Stimulated activated CD8-positive, alpha-beta memory T cell treated with anti-CD3 and anti-CD28 coated beads, Interleukin-7, amount 100 ng/mL, for 48 hours (primary cell): Measurements from ENCODE around the gene RPH3AL.
"Not testable (repeated sequence)": the region's sequence is repeated elsewhere in the genome, so short reads cannot be mapped to it uniquely, and the experiment has no call there.

Experiments
- DNase-seq, 2 donors: peaks; one replicate each; pipeline ENCODE4 v3.0.0-alpha.2; 2020; ENCODE audit warnings: low read depth in 1 of 2; ENCODE audit errors: extremely low read depth in 1 of 2

The RPH3AL gene

GRCh38 chr17:379531-380465 lies 27.2 kb upstream of the RPH3AL start:
- DNase-seq = no peak

DNA sequence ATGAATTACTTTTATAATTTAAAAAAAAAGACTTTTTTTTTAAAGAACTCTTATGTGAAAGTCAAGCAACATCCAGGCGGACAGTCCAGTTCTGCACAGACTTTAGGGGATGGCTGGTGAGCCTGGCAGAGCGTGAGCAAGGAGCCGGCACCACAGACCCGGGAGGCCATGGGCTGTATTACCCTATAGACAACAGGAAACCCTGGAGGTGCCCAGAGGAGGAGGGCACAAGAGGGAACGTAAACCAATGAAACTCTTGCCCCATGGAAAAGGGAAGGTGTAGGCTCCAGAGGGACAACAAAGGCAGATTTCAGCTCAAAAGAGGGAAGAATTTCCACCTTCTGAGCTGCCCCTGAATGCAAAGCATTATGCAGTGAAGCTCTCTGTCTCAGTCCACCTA lies 25.5 kb upstream of the RPH3AL start:
- no peak for DNase-seq

- DNase-seq = no peak
These were observed 24.6 kb upstream of the RPH3AL start for GRCh38 chr17:376936-377863.

- no peak for DNase-seq
These were observed 21.1 kb upstream of the RPH3AL start for GRCh38 chr17:373613-374230.

GRCh38 chr17:372157-373152 lies 19.8 kb upstream of the RPH3AL start:
- no peak for DNase-seq

- DNase-seq = no peak
These were observed 19.0 kb upstream of the RPH3AL start for GRCh38 chr17:371583-371982.

DNA sequence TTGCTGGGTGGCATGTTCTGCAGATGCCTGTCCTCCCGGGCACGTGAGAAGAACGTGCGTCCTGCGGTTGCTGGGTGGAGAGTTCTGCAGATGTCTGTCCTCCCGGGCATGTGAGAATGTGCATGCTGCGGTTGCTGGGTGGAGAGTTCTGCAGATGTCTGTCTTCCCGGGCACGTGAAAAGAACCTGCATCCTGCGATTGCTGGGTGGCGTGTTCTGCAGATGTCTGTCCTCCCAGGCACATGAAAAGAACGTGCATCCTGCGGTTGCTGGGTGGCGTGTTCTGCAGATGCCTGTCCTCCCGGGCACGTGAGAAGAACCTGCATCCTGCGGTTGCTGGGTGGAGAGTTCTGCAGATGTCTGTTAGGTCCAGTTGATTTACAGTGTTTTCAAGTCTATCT lies 15.0 kb upstream of the RPH3AL start:
- not testable (repeated sequence) for DNase-seq

DNA sequence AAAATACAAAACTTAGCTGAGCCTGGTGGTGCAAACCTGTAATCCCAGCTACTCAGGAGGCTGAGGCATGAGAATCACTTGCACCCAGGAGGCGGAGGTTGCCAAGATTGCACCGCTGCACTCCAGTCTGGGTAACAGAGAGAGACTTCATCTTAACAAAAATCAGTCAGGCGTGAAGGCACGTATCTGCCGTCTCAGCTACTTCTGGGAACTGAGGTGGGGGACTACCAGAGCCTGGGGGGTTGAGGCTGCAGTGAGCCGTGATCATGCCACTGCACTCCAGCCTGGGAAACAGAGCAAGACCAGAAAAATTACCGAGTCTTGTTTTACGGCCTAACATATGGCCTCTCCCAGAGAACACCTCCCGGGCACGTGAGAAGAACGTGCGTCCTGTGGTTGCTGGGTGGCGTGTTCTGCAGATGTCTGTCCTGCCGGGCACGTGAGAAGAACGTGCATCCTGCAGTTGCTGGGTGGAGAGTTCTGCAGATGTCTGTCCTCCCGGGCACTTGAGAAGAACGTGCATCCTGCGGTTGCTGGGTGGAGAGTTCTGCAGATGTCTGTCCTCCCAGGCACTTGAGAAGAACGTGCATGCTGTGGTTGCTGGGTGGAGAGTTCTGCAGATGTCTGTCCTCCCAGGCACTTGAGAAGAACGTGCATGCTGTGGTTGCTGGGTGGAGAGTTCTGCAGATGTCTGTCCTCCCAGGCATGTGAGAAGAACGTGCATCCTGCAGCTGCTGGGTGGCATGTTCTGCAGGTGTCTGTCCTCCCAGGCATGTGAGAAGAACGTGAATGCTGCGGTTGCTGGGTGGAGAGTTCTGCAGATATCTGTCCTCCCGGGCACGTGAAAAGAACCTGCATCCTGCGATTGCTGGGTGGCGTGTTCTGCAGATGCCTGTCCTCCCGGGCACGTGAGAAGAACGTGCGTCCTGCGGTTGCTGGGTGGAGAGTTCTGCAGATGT lies 14.3 kb upstream of the RPH3AL start:
- DNase-seq = not testable (repeated sequence)

DNA sequence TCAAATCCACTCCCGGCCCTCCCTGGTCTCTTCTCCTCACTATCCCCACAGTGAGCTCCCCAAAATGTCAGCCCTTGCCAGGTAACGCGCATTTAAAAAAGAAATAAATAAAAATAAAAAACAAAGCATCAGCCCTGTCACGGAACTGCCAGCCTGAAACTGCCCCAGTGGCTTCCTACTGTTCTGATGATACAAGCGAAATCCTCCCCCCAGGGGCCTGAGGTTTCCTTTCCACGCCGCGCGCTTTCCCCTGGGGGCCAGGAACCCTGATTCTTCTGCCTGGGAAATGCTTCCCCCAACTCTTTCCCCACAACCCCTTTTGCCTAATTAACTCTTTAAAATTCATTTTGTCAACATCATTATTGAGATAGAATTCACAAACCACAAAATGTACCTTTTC lies 12.2 kb upstream of the RPH3AL start:
- DNase-seq = no peak

DNA sequence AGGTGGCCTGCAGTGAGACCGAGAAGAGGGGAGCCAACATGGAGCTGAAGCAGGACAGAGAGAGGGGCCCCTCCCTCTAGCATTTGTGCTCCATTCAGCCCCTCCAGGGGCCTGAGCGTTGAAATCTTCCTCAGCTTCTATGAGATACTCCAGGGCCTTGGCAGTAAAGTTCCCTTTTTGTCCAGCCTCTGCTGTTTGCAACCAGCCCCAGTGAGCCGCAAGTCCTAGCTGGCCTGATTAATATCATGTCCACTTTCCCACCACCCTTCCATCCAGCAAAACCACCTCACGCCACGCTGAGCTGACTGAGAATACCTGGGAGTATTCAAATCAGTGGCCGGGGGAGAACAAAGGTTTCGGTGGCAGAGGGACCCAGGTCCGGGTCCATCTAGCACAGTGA lies 11.7 kb upstream of the RPH3AL start:
- no peak for DNase-seq

DNA sequence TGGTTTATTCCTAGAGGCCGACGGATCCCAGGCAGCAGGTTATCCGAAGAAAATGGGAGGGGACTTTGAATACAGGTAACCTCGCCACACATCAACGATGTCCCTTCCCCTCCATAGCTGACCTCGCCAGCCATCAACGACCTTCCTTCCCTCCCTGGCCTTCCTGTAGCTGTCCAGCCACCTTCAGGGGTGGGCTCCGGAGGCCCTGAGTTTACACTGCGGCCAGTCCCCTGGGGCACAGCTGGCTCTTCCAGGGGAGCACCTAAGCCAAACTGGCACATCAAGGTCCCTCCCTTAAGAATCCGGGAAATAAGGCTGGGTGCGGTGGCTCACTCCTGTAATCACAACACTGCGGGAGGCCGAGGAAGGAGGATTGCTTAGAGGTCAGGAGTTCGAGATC lies 10.1 kb upstream of the RPH3AL start:
- no peak for DNase-seq

GRCh38 chr17:360092-360750 lies 7.6 kb upstream of the RPH3AL start:
- DNase-seq = no peak

- DNase-seq = no peak
These were observed 6.0 kb upstream of the RPH3AL start for GRCh38 chr17:358491-359151.

DNA sequence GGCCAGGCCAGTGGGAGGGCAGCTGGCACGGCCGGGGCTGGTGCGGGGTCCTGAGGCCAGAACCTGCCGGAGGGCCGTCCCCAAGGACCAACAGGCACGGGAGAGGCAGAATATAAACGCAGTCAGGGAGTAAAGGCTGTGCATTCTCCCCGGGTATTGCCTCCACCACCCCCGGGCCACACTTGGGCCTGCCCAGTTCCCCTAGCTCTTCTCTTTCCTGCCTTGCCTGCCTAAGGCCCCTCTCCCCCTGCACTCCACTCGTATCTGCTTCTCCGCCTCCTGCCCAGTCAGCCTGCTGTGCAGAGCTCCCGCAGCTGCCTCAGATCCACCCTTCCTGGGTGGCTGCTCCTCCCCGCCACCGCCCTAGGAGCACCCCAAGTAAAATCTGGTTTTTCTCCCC lies 5.0 kb upstream of the RPH3AL start:
- no peak for DNase-seq

DNA sequence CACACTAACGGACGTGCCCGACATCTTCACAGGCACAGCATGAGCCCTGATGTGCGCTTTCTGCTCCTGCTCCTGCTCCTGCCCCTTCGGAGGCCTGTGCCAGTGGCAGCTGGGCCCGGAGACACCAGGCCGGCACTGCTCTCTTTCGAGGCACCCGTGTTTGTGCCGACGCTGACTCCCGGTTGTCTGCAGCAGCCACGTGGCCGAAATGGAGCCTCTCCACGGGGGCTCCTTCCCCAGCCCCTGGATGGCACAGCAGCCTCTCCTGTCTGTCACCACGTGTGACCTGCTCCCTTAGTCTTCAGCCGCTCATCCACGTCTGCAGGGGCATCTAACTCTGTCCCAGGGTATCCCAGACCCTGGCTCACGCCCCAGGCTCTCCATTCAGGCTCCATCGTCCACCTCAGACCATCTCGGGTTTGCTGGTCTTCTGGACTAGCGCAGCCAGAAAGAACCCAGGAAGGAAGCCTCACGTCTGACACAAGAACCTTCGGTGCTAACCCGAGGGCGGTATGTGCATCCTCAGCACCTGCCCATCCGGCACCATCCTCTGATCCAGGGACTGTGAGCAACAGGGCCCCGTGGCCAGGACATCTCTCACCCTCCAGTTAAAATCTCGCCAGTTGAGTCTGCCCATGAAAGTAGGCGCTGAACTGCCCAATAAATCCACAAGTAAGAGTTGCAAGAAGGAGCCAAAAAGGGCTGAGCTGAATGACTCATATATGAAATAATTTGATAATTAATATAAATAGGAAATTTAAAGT lies 4.2 kb upstream of the RPH3AL start:
- no peak for DNase-seq

DNA sequence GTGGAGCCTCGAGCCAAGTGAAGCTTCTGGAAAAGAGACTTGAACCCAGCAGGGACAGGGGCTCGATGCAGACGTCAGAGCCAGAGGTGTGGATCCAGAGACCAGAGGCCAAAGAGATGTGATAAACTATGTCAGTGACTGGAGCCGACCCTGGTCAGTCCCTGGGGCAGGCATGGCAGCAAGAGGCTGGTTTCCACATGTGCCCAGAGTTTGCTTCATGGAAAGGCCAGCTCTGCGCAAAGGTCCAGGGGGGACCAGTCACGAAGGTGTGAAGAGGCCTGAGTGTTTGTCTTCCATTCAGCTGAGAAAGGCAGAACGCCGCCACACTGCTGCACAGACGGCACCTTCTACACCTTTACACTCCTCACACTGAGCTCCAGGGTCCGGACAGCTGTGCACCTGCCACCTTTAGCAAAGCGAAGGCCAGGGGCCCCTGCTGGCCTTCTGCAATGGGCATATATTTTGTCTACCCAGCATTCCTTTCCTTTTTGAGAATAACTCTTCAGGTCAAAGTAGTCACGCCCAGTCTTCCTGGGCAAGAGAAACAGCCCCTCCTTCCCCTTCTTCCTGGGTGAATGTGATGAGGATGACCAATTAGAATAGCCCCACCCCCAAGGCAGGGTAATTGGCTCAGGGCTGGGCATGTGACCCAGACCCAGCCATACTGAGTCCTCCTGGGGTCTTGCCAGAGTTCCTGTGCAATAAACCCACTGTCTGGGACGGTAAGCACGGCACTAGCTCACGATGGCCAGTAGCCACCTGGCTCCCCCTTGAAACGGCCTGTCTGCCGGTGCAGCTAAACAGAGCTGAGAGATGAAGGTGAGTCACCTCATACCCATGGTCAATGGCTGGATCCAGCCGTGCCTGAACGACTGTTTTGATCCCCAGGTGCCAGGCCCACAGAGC lies 2.3 kb upstream of the RPH3AL start:
- DNase-seq = no peak
